ENCODE data around the gene AK5.

Gene AK5

GRCh38 chr1:77281491-77282186 is at the start of gene AK5:
Gene AK5 (plus strand): TSS chr1:77282019. CDS start chr1:77282314, 295 bp downstream.
- FAIRE-seq, result no peak

- no peak for FAIRE-seq
Measured at GRCh38 chr1:77232829-77233228, 49.0 kb upstream of the AK5 start.

GRCh38 chr1:77234096-77234495 is 47.7 kb upstream of the AK5 start:
- no peak for FAIRE-seq

- no peak for FAIRE-seq
Measured at GRCh38 chr1:77234943-77235342, 46.9 kb upstream of the AK5 start.

- FAIRE-seq, result no peak
Measured at GRCh38 chr1:77238462-77238861, 43.4 kb upstream of the AK5 start.

- no peak for FAIRE-seq
Measured at GRCh38 chr1:77239311-77239710, 42.5 kb upstream of the AK5 start.

- peak; percentile 23 for FAIRE-seq
Measured at GRCh38 chr1:77245830-77246229, 36.0 kb upstream of the AK5 start.

GRCh38 chr1:77250126-77250525 is 31.7 kb upstream of the AK5 start:
- FAIRE-seq, result no peak

- no peak for FAIRE-seq
Measured at GRCh38 chr1:77253211-77253610, 28.6 kb upstream of the AK5 start.

GRCh38 chr1:77263708-77264107 is 18.1 kb upstream of the AK5 start:
- FAIRE-seq, result no peak

GRCh38 chr1:77265180-77265579 is 16.6 kb upstream of the AK5 start:
- no peak for FAIRE-seq

GRCh38 chr1:77267035-77267434 is 14.8 kb upstream of the AK5 start:
- no peak for FAIRE-seq

GRCh38 chr1:77271852-77272580 is 9.8 kb upstream of the AK5 start:
- FAIRE-seq, result no peak

GRCh38 chr1:77273891-77274290 is 7.9 kb upstream of the AK5 start:
- no peak for FAIRE-seq

- FAIRE-seq, result no peak
Measured at GRCh38 chr1:77275194-77275593, 6.6 kb upstream of the AK5 start.

- peak; percentile 73 for FAIRE-seq
Measured at GRCh38 chr1:77276941-77277340, 4.9 kb upstream of the AK5 start.

GRCh38 chr1:77279929-77280328 is 1.9 kb upstream of the AK5 start:
- FAIRE-seq, result no peak

GRCh38 chr1:77280962-77281361 is 857 bp upstream of the AK5 start:
- no peak for FAIRE-seq

GRCh38 chr1:77282187-77282865 is 507 bp downstream of the AK5 start:
- FAIRE-seq, result no peak

GRCh38 chr1:77282866-77283539 is 1.2 kb downstream of the AK5 start:
- FAIRE-seq, result no peak

GRCh38 chr1:77283701-77284425 is 2.0 kb downstream of the AK5 start:
- no peak for FAIRE-seq

GRCh38 chr1:77287535-77287934 is 5.7 kb downstream of the AK5 start:
- no peak for FAIRE-seq

GRCh38 chr1:77288275-77288674 is 6.5 kb downstream of the AK5 start:
- FAIRE-seq, result no peak

All from endometrium (tissue), 2 donors.